Naive B cell (primary cell): ENCODE measurements around the gene ST6GAL1. TPM values are rescaled to one million over a fixed set of nuclear protein-coding genes. Genes with fewer than 3 reads are reported as not detected.

Experiments
- ATAC-seq, 2 donors: fragments of 150-1000 bp; cut with Tn5 transposase; 2 replicates each; pipeline ENCODE4 v1.10.0; 2021; ENCODE audit warnings: low read depth in 2 of 2, mild to moderate bottlenecking in 2 of 2, moderate library complexity in 2 of 2
- DNase-seq: peaks from one replicate; pipeline ENCODE4 v3.0.0; 2022
- H3K27ac Mint-ChIP-seq, 6 donors: one replicate each; pipeline ENCODE4 v1.8.0; 2020 to 2022; ENCODE audit warnings: mild to moderate bottlenecking in 6 of 6, mixed read lengths in 6 of 6, moderate library complexity in 5 of 6, inconsistent platforms in 2 of 6
- H3K27me3 Mint-ChIP-seq, 3 donors: one replicate each; pipeline ENCODE4 v1.8.0; 2021 to 2022; ENCODE audit warnings: mixed read lengths in 3 of 3, mild to moderate bottlenecking in 1 of 3
- H3K36me3 Mint-ChIP-seq, 2 donors: one replicate each; pipeline ENCODE4 v1.8.0; 2020 to 2022; ENCODE audit warnings: mixed read lengths in 2 of 2, inconsistent platforms in 1 of 2, mild to moderate bottlenecking in 1 of 2
- H3K4me1 Mint-ChIP-seq, 3 donors: one replicate each; pipeline ENCODE4 v1.8.0; 2020 to 2022; ENCODE audit warnings: mixed read lengths in 3 of 3, inconsistent platforms in 1 of 3, mild to moderate bottlenecking in 1 of 3, moderate library complexity in 1 of 3
- H3K4me3 Mint-ChIP-seq, 8 donors: one replicate each; pipeline ENCODE4 v1.8.0; 2020 to 2022; ENCODE audit warnings: mild to moderate bottlenecking in 8 of 8, mixed read lengths in 8 of 8, moderate library complexity in 8 of 8, inconsistent platforms in 2 of 8
- H3K9me3 Mint-ChIP-seq, 7 donors: one replicate each; pipeline ENCODE4 v1.8.0; 2020 to 2022; ENCODE audit warnings: mixed read lengths in 7 of 7, mild to moderate bottlenecking in 5 of 7, inconsistent platforms in 2 of 7, moderate library complexity in 1 of 7
- polyA plus RNA-seq, 6 donors: library from polyadenylated mRNA; unstranded; fragments of 300-500 nt; fragmentation: Illumina TruSeq; gene quantifications; one replicate each; pipeline ENCODE4 v1.2.3, GENCODE V29; 2021; ENCODE audit warnings: low read depth in 6 of 6

The ST6GAL1 gene
- polyA plus RNA-seq, 6 donors from 2014 or later = 210 to 330 (median 253) TPM

DNA sequence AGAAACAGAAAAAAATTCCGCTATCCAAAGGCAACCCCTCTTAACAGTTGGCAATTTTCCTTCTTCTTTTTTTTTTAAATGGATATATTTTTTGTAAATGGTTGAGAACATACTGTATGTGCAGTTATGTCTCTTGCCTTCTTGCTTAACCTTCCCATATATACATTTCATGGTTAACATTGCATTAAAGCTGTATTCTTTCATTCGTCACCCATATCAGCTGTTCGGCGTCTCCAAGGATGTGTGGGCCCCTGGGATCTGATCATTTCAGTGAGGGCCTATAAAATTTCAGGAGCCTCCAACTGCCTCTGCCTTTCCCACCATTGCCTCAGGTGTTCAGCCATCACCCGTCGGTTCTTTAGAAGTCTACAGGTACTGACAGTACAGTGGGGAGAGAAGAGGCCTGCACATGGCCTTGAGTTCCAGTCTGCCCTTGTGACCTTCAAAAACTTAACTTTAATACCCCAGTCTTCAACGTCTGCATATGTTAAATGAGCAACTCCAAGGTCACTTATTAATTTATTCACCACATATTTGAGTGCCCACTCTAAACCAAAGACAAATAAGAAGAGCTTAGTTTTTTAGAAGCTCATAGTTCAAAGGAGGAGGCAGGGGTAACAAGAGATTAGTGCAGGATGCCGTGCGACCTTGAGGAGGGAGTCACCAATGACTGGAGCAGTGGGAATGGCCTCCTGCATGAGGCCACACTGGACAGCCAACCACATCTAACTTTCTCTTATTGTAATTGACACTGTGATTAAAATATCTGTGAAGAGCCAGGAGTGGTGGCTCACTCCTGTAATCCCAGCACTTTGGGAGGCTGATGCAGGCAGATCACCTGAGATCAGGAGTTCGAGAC, 6.9 kb downstream of the ST6GAL1 start:
- peaks cover 16 to 24% of the 10 kb centered on the region in 2 donors for H3K36me3 Mint-ChIP-seq
- H3K9me3 Mint-ChIP-seq = no peaks in the 10 kb centered on the region
- H3K4me3 Mint-ChIP-seq = no peak overlapping the region
- peak overlapping the region in 4 of 6 donors; percentile 28 to 89 (median 84) for H3K27ac Mint-ChIP-seq
- DNase-seq (no peak), ATAC-seq (no peak)
- peaks cover 58 to 83% (median 79%) of the 10 kb centered on the region in 3 donors for H3K4me1 Mint-ChIP-seq
- H3K27me3 Mint-ChIP-seq = no peaks in the 10 kb centered on the region

DNA sequence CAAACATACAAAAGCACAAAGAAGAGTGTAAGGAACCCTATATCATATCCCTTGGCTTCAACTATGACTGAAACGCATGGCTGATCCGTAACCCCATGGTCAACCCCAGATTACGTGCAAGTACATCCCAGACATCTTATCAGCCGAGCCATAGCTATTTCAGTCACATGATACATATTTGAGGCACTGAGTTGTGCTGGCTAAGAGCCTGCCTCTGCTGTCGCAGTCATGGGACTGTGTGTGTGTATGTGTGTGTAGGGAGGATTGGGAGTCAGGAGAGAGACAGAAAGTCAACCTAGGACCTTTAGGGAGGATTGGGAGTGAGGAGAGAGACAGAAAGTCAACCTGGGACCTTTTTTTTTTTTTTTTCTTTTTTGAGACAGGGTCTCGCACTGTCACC, 8.4 kb downstream of the ST6GAL1 start:
- Mint-ChIP-seq H3K9me3 (no peaks in the 10 kb centered on the region), H3K36me3 (peaks cover 23 to 28% of the 10 kb centered on the region in 2 donors), H3K4me1 (peaks cover 52 to 78% (median 73%) of the 10 kb centered on the region in 3 donors), H3K27ac (peak overlapping the region in 5 of 6 donors; percentile 5 to 94 (median 67)), H3K4me3 (peak overlapping the region in 1 of 8 donors; percentile 40), H3K27me3 (no peaks in the 10 kb centered on the region)
- ATAC-seq (no peak), DNase-seq (no peak)

DNA sequence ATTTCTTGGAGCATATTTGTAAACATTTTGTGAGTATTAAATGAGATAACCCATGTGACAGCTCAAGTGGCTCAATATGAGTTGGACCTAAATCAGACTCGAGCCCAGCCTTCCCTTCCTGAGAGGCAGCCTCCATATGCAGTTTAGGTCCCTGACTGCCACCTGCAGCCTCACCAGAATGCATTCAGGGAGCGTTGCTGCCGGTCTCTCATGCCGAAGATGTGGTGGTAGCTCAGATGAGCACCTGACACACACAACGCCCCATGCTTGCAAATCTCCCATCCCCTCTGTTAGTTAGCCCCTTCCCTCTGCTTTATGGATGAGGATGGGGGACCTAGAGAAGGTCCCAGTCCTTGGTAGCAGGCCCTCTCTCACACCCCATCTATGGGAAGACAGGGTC, 9.2 kb downstream of the ST6GAL1 start:
- DNase-seq (no peak), ATAC-seq (no peak)
- H3K27me3 Mint-ChIP-seq = no peaks in the 10 kb centered on the region
- peaks cover 55 to 70% (median 66%) of the 10 kb centered on the region in 3 donors for H3K4me1 Mint-ChIP-seq
- H3K36me3 Mint-ChIP-seq = peaks cover 30 to 36% of the 10 kb centered on the region in 2 donors
- no peaks in the 10 kb centered on the region for H3K9me3 Mint-ChIP-seq
- H3K27ac Mint-ChIP-seq = peak overlapping the region in 5 of 6 donors; percentile 26 to 89 (median 66)
- H3K4me3 Mint-ChIP-seq = no peak overlapping the region

DNA sequence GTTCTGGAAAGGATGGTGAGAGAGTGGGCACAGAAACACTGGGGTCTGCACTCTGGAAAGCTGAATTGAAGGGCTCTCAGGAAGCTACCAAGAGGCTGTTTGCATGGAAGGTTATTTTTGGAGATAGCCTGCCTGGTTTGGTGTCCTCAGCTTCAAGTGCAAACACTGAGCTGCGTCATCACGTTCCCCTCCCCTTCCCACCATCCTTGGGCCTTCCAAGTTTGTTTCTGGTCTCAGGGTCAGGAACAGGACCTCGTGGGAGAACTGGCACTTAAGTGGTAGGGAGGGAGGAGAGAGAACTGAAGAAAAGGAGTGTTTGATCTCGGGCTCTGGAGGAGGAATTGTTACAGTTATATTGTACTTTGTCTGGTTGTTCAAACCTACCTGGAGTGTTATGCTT, 10.6 kb downstream of the ST6GAL1 start:
- Mint-ChIP-seq H3K36me3 (peaks cover 28 to 41% of the 10 kb centered on the region in 2 donors), H3K27me3 (no peaks in the 10 kb centered on the region), H3K27ac (peak overlapping the region in 4 of 6 donors; percentile 5 to 79 (median 64)), H3K4me3 (no peak overlapping the region), H3K9me3 (no peaks in the 10 kb centered on the region), H3K4me1 (peaks cover 52 to 67% (median 65%) of the 10 kb centered on the region in 3 donors)
- DNase-seq = no peak
- no peak for ATAC-seq

DNA sequence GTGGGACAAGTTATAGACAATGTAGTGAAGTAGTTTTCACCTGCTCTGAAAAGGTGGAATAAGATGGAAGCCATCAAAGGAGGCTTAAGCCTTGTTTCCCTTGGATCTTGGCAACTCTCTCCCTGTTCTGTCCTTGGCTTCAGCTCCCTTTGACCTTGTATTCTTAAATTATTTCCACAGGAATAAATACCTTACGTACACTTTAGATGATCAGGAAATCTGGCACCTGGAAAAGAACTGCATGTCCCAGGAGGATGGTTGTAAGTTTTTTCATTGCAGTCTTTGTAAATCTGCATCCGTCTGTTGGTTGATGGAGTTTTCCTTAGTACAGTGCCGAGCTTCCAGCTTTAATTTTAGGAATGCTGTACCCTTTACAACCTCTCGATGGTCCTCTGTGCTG, 11.8 kb downstream of the ST6GAL1 start:
- peaks cover 59 to 70% (median 68%) of the 10 kb centered on the region in 3 donors for H3K4me1 Mint-ChIP-seq
- H3K36me3 Mint-ChIP-seq = peaks cover 37 to 51% of the 10 kb centered on the region in 2 donors
- H3K27ac Mint-ChIP-seq = peak overlapping the region in 2 of 6 donors; percentile 65 to 77
- no peaks in the 10 kb centered on the region for H3K9me3 Mint-ChIP-seq
- ATAC-seq (no peak), DNase-seq (no peak)
- H3K27me3 Mint-ChIP-seq = no peaks in the 10 kb centered on the region
- no peak overlapping the region for H3K4me3 Mint-ChIP-seq

DNA sequence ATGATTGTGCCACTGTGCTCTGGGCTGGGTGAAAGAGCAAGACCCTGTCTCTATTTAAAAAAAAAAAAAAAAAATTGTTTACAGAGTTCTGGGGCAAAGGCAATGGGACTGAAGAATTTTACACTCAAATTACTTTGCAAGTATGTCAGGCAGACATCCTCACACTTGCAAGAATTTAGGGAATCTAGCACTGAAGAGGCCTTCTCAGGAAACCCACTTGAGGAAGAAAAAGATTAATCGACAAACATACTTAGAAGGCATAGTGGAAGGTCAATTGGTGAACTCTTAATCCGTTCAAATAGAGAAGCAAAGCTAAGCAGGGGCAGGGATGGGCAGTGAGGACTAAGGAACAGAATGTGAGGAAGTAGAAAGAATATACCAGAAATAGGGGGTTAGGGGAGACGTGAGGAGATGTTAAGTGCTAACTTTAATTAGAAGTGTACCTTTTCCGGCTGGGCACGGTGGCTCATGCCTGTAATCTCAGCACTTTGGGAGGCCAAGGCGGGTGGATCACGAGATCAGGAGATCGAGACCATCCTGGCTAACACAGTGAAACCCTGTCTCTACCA, 15.0 kb downstream of the ST6GAL1 start:
- Mint-ChIP-seq H3K27me3 (no peaks in the 10 kb centered on the region), H3K36me3 (peaks cover 32 to 58% of the 10 kb centered on the region in 2 donors), H3K27ac (peak overlapping the region in 5 of 6 donors; percentile 14 to 76 (median 75)), H3K4me3 (peak overlapping the region in 3 of 8 donors; percentile 31 to 66 (median 36)), H3K9me3 (no peaks in the 10 kb centered on the region), H3K4me1 (peaks cover 70 to 73% (median 73%) of the 10 kb centered on the region in 3 donors)
- ATAC-seq (no peak), DNase-seq (no peak)

DNA sequence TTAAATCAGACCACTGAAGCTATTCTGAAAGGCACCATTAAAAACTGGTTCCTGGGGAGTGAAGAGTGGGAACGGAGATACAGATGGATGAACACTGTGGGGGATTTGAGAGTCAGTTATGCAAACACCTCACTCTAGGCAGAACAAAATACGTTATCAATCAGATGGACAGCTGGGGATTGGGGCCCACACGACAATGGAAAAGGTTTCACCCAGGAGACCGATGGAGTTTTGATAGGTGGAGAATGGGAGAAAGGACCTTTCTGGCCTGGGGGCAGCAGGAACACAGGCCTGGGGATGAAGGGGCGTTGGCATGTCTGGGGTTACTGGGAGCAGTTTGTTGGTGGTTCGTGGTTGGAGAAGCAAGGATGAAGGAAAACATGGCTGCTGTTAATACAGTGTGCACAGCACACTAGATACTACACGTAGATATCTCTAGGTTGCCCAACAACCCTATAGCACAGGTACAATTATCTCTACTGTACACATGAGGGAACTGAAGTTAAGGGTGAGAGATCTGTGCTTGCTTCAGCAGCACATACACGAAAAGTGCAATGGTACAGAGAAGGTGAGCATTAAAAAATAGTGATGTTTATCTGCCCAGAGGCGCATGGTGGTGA, 16.5 kb downstream of the ST6GAL1 start:
- DNase-seq = no peak
- peak overlapping the region; percentile 8 to 94 (median 76) for H3K27ac Mint-ChIP-seq
- peaks cover 38 to 65% of the 10 kb centered on the region in 2 donors for H3K36me3 Mint-ChIP-seq
- H3K4me3 Mint-ChIP-seq = peak overlapping the region in 6 of 8 donors; percentile 41 to 65 (median 48)
- ATAC-seq = peak; percentile 41
- H3K4me1 Mint-ChIP-seq = peaks cover 68 to 74% (median 73%) of the 10 kb centered on the region in 3 donors
- no peaks in the 10 kb centered on the region for H3K27me3 Mint-ChIP-seq
- H3K9me3 Mint-ChIP-seq = no peaks in the 10 kb centered on the region

DNA sequence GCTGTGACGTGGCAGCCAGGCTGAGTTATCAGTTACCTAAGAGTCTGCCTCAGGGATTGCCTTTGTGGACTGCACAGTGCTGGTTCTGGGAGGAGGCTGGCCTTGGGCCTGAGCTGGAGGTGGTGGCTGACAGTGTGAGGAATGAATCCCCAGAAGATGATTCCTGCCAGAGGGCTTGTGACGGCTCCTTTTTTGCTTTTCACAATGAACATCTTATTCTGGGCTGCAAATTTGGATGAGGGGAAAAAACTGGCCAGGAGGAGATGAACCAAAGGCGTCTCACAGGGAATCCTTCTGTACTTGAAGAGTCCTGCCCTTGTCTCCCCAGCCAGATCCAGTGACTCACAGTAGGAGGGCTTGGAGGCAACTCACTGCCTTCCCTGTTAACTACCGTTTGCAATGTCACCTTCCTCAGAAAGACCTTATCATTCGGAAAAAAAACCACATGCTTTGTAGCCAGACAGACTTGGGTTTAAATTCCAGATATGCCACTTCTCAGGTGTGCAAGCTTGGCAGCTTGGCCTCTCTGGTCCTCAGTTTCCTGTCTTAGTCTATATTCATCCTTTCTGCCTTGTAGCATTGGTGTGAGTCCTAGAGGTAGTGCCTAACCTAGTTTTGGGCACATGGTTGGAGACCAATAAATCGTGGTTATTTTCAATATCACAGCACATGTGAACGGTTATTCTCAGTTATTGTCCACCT, 19.1 kb downstream of the ST6GAL1 start:
- ATAC-seq (no peak), DNase-seq (no peak)
- peaks cover 0 to 4% (median 0%) of the 10 kb centered on the region in 7 donors for H3K9me3 Mint-ChIP-seq
- H3K4me1 Mint-ChIP-seq = peaks cover 79 to 87% (median 80%) of the 10 kb centered on the region in 3 donors
- peak overlapping the region in 5 of 6 donors; percentile 30 to 92 (median 81) for H3K27ac Mint-ChIP-seq
- no peaks in the 10 kb centered on the region for H3K27me3 Mint-ChIP-seq
- H3K36me3 Mint-ChIP-seq = peaks cover 43 to 72% of the 10 kb centered on the region in 2 donors
- H3K4me3 Mint-ChIP-seq = peak overlapping the region in 1 of 8 donors; percentile 27

DNA sequence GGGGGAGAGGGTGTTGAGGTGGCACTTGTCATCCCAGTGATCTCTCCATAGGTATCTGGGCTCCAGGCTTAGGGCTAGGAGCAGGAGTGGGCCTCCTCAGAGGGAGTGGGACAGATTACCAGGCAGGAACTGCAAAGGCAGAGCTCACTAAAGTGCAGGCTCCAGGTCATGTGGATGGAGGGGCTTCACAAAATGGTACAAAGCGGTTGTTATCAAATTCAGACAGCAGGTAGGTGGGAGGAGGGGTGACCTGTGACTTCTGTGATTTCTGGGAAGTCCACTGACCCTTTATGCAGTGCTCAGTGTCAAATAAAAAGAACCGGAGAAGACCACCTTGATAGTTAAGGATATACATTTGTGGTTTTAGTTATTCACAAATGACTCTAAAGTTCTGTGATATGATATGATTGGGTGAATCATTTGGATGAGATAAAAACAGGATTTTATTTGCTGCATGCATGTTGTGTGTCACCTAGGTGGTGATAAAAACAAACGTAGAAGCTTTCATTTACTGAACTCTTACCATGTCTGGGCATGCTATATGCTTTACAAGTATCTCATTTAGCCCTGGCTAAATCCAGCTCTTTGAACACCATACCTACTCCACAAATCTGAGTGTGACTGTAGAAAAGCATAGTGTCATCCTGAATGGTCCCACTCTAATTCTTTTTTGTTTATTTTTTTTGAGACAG, 20.2 kb downstream of the ST6GAL1 start:
- Mint-ChIP-seq H3K36me3 (peaks cover 38 to 62% of the 10 kb centered on the region in 2 donors), H3K4me3 (peak overlapping the region in 1 of 8 donors; percentile 6), H3K4me1 (peaks cover 78 to 92% (median 86%) of the 10 kb centered on the region in 3 donors), H3K27me3 (no peaks in the 10 kb centered on the region), H3K9me3 (peaks cover 0 to 4% (median 0%) of the 10 kb centered on the region in 7 donors), H3K27ac (peak overlapping the region; percentile 30 to 85 (median 80))
- ATAC-seq = no peak
- DNase-seq = no peak

DNA sequence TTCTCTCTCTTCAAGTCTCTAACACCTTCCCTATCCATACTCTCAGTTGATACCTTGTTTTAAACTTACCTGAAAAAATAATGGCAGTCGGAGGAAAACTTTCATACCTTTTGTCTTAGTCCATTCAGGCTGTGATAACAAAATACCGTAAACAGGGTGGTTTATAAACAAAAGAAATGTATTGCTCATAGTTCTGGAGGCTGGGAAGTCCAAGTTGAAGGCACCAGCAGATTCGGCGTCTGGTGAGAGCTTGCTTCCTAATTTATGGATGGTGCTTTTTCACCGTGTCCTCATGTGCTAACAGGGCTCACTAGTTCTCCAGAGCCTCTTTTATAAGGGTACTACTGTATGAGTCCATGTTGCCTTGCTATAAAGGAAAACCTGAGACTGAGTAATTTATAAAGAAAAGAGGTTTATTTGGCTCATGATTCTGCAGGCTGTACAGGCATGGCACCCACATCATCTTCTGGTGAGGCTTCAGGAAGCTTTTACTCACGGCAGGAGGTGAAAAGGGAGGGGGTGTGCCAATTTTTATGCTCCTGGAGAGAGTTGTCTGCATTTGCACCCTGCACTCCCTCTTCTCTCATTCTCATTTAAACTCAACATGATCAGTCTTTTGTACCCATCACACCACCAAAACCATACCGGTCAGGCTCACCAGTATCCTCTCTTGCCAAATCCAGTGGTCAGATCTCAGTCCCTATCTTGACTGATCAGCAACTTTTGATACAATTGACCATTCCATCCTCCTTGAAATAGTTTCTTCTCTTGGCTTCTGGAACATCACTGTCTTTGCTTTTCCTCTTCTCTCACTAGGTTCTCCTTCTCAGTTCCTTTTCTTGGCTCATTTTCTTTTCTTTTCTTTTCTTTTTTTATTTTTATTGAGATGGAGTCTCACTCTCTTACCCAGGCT, 21.6 kb downstream of the ST6GAL1 start:
- Mint-ChIP-seq H3K4me3 (peak overlapping the region in 5 of 8 donors; percentile 4 to 57 (median 54)), H3K36me3 (peaks cover 36 to 57% of the 10 kb centered on the region in 2 donors), H3K27me3 (no peaks in the 10 kb centered on the region), H3K4me1 (peaks cover 84 to 94% (median 90%) of the 10 kb centered on the region in 3 donors), H3K27ac (peak overlapping the region; percentile 71 to 94 (median 88)), H3K9me3 (peaks cover 0 to 4% (median 0%) of the 10 kb centered on the region in 7 donors)
- no peak for DNase-seq
- ATAC-seq = no peak

DNA sequence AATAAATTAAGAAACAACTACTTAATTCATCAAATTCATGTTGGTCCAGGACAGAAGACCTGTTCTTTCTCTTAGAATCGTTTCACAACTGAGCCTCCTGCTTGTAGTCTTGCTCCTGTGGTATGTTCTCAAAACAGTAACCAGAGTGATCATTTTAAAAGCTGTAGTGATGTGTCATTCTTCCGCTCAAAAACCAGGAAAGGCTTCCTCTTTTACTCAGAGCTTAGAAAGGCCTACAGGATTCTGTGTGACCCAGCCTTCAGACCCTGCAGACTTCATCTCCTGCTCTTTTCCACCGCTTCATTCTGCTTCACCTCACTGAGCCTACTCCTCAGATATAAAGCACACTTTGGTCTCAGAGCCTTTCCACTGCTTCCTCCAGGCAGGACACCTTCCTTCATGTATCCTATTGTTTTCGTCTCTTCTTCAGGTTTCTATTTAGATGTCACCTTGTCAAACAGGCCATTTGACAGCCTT, 22.7 kb downstream of the ST6GAL1 start:
- Mint-ChIP-seq H3K27ac (peak overlapping the region; percentile 78 to 94 (median 90)), H3K9me3 (peaks cover 0 to 4% (median 0%) of the 10 kb centered on the region in 7 donors), H3K36me3 (peaks cover 39 to 53% of the 10 kb centered on the region in 2 donors), H3K4me1 (peaks cover 87 to 97% (median 93%) of the 10 kb centered on the region in 3 donors), H3K27me3 (no peaks in the 10 kb centered on the region), H3K4me3 (peak overlapping the region in 5 of 8 donors; percentile 7 to 55 (median 36))
- no peak for DNase-seq
- peak; percentile 25 to 44 for ATAC-seq
